ENCODE results near the gene ZNF581.

ZNF581 gene

DNA sequence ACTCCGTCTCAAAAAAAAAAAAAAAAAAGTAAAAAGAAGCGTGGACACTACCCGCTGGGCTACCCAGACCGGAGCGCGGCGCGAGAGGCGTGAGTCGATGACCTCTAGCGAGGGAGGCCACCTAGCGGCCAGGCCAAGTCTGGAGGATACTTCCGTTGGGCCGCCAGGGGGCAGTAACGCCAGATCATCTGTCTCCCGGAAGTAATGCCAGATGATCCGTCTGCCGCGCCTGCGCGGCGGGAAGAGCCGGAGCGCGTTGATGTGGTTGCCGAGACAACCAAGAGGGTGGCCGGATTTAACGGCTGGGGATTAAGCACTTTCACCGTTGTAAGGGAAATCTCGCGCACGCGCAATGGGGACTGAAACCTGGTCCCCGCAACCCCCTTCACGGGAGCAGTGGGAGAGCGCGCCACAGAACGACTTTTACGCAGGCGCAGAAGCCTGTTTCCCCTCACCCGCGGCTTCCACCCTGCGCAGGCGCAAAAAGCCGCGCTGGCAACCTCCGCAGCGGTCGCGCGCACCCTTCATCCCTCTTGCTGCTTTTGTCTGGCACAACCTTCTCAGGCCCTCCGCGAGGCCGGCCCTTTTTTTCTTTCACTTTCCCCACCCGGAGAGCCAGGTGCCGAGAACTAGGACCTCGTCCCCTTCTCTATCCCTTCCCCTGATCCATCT, 10.3 kb downstream of the ZNF581 start (continued):
- TF ChIP-seq ZNF19 (tag by site-specific recombination; IDR thresholded peaks at IDR 0.05; ENCODE audit: low read depth) (no peak), ZNF48 (tag by site-specific recombination; IDR thresholded peaks at IDR 0.05) (no peak), ZNF654 (tag by site-specific recombination; IDR thresholded peaks at IDR 0.05; ENCODE audit: low read depth) (peak; percentile 39), ZNF112 (tag by site-specific recombination; IDR thresholded peaks at IDR 0.05) (no peak), ZBTB20 (tag by site-specific recombination; IDR thresholded peaks at IDR 0.05) (no peak; the same call in 1 of the 2 replicates), ZNF37A (tag by site-specific recombination; IDR thresholded peaks at IDR 0.05) (no peak), PRDM1 (tag by site-specific recombination; IDR thresholded peaks at IDR 0.05) (peak; percentile 93), RBAK (tag by site-specific recombination; IDR thresholded peaks at IDR 0.05) (no peak), ZNF610 (tag by site-specific recombination; IDR thresholded peaks at IDR 0.05; ENCODE audit: borderline replicate concordance) (no peak), ZBTB21 (tag by site-specific recombination; IDR thresholded peaks at IDR 0.05) (peak; percentile 37; the same call in 1 of the 2 replicates), ZNF184 (tag by site-specific recombination; IDR thresholded peaks at IDR 0.05) (no peak), SCRT1 (tag by site-specific recombination; IDR thresholded peaks at IDR 0.05; ENCODE audit: borderline replicate concordance) (no peak), ZNF555 (tag by site-specific recombination; conservative IDR thresholded peaks at IDR 0.05) (no peak), WT1 (tag by site-specific recombination; IDR thresholded peaks at IDR 0.05) (no peak), GLI2 (tag by site-specific recombination; IDR thresholded peaks at IDR 0.05; ENCODE audit: borderline replicate concordance, low read depth) (no peak), ZNF350 (tag by site-specific recombination; IDR thresholded peaks at IDR 0.05) (no peak), ZNF544 (tag by site-specific recombination; IDR thresholded peaks at IDR 0.05) (no peak), ZFP37 (tag by site-specific recombination; IDR thresholded peaks at IDR 0.05) (no peak), ZNF174 (tag by site-specific recombination; IDR thresholded peaks at IDR 0.05) (no peak), ZNF114 (tag by site-specific recombination; IDR thresholded peaks at IDR 0.05) (no peak), ZNF629 (tag by site-specific recombination; IDR thresholded peaks at IDR 0.05) (peak; percentile 67), ZNF433 (tag by site-specific recombination; IDR thresholded peaks at IDR 0.05; ENCODE audit: low read depth) (no peak), ZNF585B (tag by site-specific recombination; IDR thresholded peaks at IDR 0.05) (no peak), ZBTB1 (tag by site-specific recombination; IDR thresholded peaks at IDR 0.05) (no peak), SP7 (tag by site-specific recombination; IDR thresholded peaks at IDR 0.05) (peak; percentile 79), SP2 (tag by site-specific recombination; IDR thresholded peaks at IDR 0.05) (peak; percentile 59), KLF16 (tag by site-specific recombination; IDR thresholded peaks at IDR 0.05) (no peak), ZNF747 (tag by site-specific recombination; IDR thresholded peaks at IDR 0.05) (no peak), ZNF23 (tag by site-specific recombination; IDR thresholded peaks at IDR 0.05; ENCODE audit: borderline replicate concordance) (no peak), ZFP69B (tag by site-specific recombination; IDR thresholded peaks at IDR 0.05) (peak; percentile 71), ZNF146 (tag by site-specific recombination; IDR thresholded peaks at IDR 0.05) (no peak), ZNF843 (tag by site-specific recombination; IDR thresholded peaks at IDR 0.05) (peak; percentile 61; the same call in 1 of the 2 replicates)
- TF ChIP-seq, protein P1, sequence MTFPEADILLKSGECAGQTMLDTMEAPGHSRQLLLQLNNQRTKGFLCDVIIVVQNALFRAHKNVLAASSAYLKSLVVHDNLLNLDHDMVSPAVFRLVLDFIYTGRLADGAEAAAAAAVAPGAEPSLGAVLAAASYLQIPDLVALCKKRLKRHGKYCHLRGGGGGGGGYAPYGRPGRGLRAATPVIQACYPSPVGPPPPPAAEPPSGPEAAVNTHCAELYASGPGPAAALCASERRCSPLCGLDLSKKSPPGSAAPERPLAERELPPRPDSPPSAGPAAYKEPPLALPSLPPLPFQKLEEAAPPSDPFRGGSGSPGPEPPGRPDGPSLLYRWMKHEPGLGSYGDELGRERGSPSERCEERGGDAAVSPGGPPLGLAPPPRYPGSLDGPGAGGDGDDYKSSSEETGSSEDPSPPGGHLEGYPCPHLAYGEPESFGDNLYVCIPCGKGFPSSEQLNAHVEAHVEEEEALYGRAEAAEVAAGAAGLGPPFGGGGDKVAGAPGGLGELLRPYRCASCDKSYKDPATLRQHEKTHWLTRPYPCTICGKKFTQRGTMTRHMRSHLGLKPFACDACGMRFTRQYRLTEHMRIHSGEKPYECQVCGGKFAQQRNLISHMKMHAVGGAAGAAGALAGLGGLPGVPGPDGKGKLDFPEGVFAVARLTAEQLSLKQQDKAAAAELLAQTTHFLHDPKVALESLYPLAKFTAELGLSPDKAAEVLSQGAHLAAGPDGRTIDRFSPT (tag by site-specific recombination; IDR thresholded peaks at IDR 0.05), result no peak
- TF ChIP-seq, protein P2, sequence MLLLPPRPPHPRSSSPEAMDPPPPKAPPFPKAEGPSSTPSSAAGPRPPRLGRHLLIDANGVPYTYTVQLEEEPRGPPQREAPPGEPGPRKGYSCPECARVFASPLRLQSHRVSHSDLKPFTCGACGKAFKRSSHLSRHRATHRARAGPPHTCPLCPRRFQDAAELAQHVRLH (tag by site-specific recombination; IDR thresholded peaks at IDR 0.05), result peak; percentile 91
- TF ChIP-seq, protein P3, sequence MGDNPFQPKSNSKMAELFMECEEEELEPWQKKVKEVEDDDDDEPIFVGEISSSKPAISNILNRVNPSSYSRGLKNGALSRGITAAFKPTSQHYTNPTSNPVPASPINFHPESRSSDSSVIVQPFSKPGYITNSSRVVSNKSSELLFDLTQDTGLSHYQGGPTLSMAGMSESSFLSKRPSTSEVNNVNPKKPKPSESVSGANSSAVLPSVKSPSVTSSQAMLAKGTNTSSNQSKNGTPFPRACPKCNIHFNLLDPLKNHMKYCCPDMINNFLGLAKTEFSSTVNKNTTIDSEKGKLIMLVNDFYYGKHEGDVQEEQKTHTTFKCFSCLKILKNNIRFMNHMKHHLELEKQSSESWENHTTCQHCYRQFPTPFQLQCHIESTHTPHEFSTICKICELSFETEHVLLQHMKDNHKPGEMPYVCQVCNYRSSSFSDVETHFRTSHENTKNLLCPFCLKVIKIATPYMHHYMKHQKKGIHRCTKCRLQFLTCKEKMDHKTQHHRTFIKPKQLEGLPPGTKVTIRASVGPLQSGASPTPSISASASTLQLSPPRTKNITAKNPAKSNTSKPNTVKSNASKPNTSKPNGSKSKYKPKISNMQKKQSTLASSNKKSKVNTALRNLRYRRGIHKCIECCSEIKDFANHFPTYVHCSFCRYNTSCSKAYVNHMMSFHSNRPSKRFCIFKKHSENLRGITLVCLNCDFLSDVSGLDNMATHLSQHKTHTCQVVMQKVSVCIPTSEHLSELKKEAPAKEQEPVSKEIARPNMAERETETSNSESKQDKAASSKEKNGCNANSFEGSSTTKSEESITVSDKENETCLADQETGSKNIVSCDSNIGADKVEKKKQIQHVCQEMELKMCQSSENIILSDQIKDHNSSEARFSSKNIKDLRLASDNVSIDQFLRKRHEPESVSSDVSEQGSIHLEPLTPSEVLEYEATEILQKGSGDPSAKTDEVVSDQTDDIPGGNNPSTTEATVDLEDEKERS (tag by site-specific recombination; IDR thresholded peaks at IDR 0.05), result 0 out of 2 replicates have a peak, but pooled peaks have one; percentile 5
- TF ChIP-seq, protein P4, sequence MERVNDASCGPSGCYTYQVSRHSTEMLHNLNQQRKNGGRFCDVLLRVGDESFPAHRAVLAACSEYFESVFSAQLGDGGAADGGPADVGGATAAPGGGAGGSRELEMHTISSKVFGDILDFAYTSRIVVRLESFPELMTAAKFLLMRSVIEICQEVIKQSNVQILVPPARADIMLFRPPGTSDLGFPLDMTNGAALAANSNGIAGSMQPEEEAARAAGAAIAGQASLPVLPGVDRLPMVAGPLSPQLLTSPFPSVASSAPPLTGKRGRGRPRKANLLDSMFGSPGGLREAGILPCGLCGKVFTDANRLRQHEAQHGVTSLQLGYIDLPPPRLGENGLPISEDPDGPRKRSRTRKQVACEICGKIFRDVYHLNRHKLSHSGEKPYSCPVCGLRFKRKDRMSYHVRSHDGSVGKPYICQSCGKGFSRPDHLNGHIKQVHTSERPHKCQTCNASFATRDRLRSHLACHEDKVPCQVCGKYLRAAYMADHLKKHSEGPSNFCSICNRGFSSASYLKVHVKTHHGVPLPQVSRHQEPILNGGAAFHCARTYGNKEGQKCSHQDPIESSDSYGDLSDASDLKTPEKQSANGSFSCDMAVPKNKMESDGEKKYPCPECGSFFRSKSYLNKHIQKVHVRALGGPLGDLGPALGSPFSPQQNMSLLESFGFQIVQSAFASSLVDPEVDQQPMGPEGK (tag by site-specific recombination; IDR thresholded peaks at IDR 0.05), result no peak; the same call in none of the 2 replicates
